Upper lobe of left lung (tissue), 6 donors: ENCODE measurements around the gene FAM107A. TPM values are rescaled to one million over a fixed set of nuclear protein-coding genes. Genes with fewer than 3 reads are reported as not detected.

Source experiments
- ATAC-seq, 2 donors: fragments of 200-7000 bp; cut with Tn5 transposase; one replicate each; pipeline ENCODE4 v1.9.1; 2022; ENCODE audit warnings: mild to moderate bottlenecking in 2 of 2, moderate library complexity in 2 of 2; ENCODE audit not compliant: low FRiP score in 2 of 2
- DNase-seq, 2 donors: peaks; one replicate each; pipeline ENCODE4 v3.0.0-alpha.2; 2019 to 2020
- H3K27ac ChIP-seq, 4 donors: fragments of 200-600 bp; sonication (generic); one replicate each; pipeline ENCODE4 v1.5.1; 2016 to 2019
- H3K27me3 ChIP-seq, 4 donors: fragments of 200-600 bp; sonication (generic); one replicate each; pipeline ENCODE4 v1.5.1; 2017 to 2019
- H3K36me3 ChIP-seq, 4 donors: fragments of 200-600 bp; sonication (generic); one replicate each; pipeline ENCODE4 v1.5.1; 2016 to 2019
- H3K4me1 ChIP-seq, 4 donors: fragments of 200-600 bp; sonication (generic); one replicate each; pipeline ENCODE4 v1.5.1; 2018 to 2019
- H3K4me3 ChIP-seq, 4 donors: fragments of 200-600 bp; sonication (generic); one replicate each; pipeline ENCODE4 v1.5.1; 2017 to 2019; ENCODE audit warnings: mild to moderate bottlenecking in 2 of 4, moderate library complexity in 1 of 4
- H3K9me3 ChIP-seq, 4 donors: fragments of 200-600 bp; sonication (generic); one replicate each; pipeline ENCODE4 v1.5.1; 2018 to 2019
- CTCF ChIP-seq, 6 experiments: fragments of 450-650 bp in 4 of 6; fragments of 200-600 bp in 2 of 6; sonication (generic) in 2 of 6; IDR thresholded peaks; one replicate each; pipeline ENCODE4 v1.5.1; 2016 to 2019; ENCODE audit warnings: antibody characterized with exemption in 6 of 6
- EP300 ChIP-seq, 4 donors: sonication (generic); formaldehyde crosslinking; IDR thresholded peaks; one replicate each; pipeline ENCODE4 v1.5.1; 2017; ENCODE audit warnings: antibody characterized with exemption in 4 of 4, control low read depth in 2 of 4
- POLR2A ChIP-seq, 4 donors: fragments of 450-650 bp; IDR thresholded peaks; one replicate each; pipeline ENCODE4 v1.5.1; 2016 to 2017; ENCODE audit warnings: antibody characterized with exemption in 4 of 4, mild to moderate bottlenecking in 2 of 4
- POLR2AphosphoS5 ChIP-seq, 2 donors: sonication (generic); formaldehyde crosslinking; IDR thresholded peaks; one replicate each; pipeline ENCODE4 v1.5.1; 2017; ENCODE audit warnings: antibody characterized with exemption in 2 of 2
- WGBS, 2 donors: methylation state at CpG; one replicate each; pipeline ENCODE4 v1.1.5; 2017 to 2018; 5-methylcytosine and 5-hydroxymethylcytosine counted together
- total RNA-seq, 6 donors: library from RNA; depleted of rRNA in 4 of 6; stranded (reverse); fragments of >200 nt in 4 of 6; gene quantifications; one replicate each; pipeline versions ENCODE4 v1.1.0 to v1.2.1, GENCODE V29; 2016 to 2021
- donor health status: DM: no; HTN: no; CAD: no; lungs with moderate emphysema.
- donor health status: DM: no; HTN: yes; CAD: no; lungs with severe emphysema.

The FAM107A gene
- total RNA-seq, 6 donors from 2014 or later, result 19.9 to 200 (median 81.1) TPM

- Histone ChIP-seq H3K36me3 (peaks cover 0 to 3% (median 0%) of the 10 kb centered on the region in 4 donors), H3K4me1 (peaks cover 0 to 8% (median 3%) of the 10 kb centered on the region in 4 donors), H3K9me3 (no peaks in the 10 kb centered on the region), H3K27ac (no peak overlapping the region), H3K27me3 (no peaks in the 10 kb centered on the region), H3K4me3 (no peak overlapping the region)
- WGBS, 2 donors, result 75 to 77% methylated on average over 3 of the region's 3 CpGs
- TF ChIP-seq CTCF (IDR thresholded peaks at IDR 0.05) (no peak), EP300 (IDR thresholded peaks at IDR 0.05) (no peak), POLR2A (IDR thresholded peaks at IDR 0.05) (no peak), POLR2AphosphoS5 (IDR thresholded peaks at IDR 0.05) (no peak)
- ATAC-seq, result no peak
- no peak for DNase-seq
These were observed 58.9 kb downstream of the FAM107A start for GRCh38 chr3:58518291-58518789.

GRCh38 chr3:58514405-58514804 is 62.8 kb downstream of the FAM107A start:
- WGBS, 2 donors, result 94 to 96% methylated on average over 3 of the region's 3 CpGs
- no peaks in the 10 kb centered on the region for H3K9me3 ChIP-seq
- H3K4me1 ChIP-seq, result no peaks in the 10 kb centered on the region
- DNase-seq, result no peak
- TF ChIP-seq EP300 (IDR thresholded peaks at IDR 0.05) (no peak), CTCF (IDR thresholded peaks at IDR 0.05) (no peak), POLR2AphosphoS5 (IDR thresholded peaks at IDR 0.05) (no peak)
- H3K36me3 ChIP-seq, result peaks cover 0 to 4% (median 0%) of the 10 kb centered on the region in 4 donors
- H3K27ac ChIP-seq, result no peak overlapping the region
- no peak overlapping the region for H3K4me3 ChIP-seq
- ATAC-seq, result no peak
- H3K27me3 ChIP-seq, result no peaks in the 10 kb centered on the region

Other genes with a start within 250 kb of the FAM107A start
- 10 to 100 TPM; 17.6 to 38.8 (median 23.2) TPM for gene PXK, start 244.5 kb downstream of the FAM107A start, total RNA-seq
- 10 to 100 TPM; 20.4 to 81.4 (median 48.5) TPM for gene PDHB, start 143.6 kb downstream of the FAM107A start, total RNA-seq
- 10 to 100 TPM in 1 of 6 donors, 1 to 10 TPM in 5; 2.2 to 13.1 (median 6.0) TPM for gene KCTD6, start 85.3 kb downstream of the FAM107A start, total RNA-seq
- 10 to 100 TPM in 4 of 6 donors, 1 to 10 TPM in 2; 5.2 to 32.5 (median 15.8) TPM for gene ACOX2, start 40.2 kb downstream of the FAM107A start, total RNA-seq
- 1 to 10 TPM; 1.0 to 7.7 (median 1.5) TPM for gene FAM3D, start 89.4 kb upstream of the FAM107A start, total RNA-seq